ENCODE measurements around the gene TFAP2E. TPM values are rescaled to one million over a fixed set of nuclear protein-coding genes. Genes with fewer than 3 reads are reported as not detected.

TFAP2E gene
- total RNA-seq (2022; extraction: Qiagen RNA extraction), result 0.31 to 0.83 TPM (median 0.58 TPM) in 5 replicates

DNA sequence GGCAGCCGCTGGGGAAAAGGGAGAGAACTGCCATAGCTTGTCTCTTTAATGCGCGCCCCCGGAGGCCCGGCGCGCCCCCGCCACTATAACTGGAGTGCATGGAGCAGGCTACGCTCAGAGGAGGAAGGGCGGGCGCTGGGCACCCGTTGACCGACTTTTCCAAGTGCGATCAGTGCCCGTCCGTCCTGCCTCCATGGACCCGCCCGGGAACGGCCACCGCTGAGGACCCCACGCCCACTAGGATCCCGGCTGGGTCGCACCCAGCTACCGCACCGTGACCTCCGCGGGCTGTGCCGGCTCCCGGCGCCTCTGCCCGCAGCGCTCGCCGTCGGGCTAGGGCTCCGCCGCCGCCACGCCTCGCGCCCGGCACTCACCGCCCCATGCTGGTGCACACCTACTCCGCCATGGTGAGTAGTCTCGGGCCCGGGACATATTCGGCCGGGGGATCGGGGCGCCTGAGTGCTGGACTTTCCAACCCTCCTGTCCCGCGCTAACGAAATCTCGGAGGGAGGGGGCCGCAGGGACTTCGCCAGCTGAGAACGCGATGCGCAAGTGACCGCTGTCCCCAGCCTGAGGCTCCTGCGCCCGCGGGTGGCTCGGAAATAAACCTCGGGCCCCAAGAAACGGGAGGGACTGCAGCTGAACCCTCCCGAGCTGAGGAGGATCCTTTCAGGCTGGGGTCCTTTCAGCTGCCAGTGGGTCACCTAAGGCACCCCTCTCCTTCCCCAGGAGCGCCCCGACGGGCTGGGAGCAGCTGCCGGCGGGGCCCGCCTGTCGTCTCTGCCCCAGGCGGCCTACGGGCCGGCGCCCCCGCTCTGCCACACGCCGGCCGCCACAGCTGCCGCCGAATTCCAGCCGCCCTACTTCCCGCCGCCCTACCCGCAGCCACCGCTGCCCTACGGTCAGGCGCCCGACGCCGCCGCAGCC lies at the start of gene TFAP2E:
Gene TFAP2E, plus strand, starts transcription at position 117 of the 927 bp plus-strand sequence. Its CDS starts 264 bp downstream, at position 381.

GRCh38 chr1:35557118-35557610 lies 15.9 kb upstream of the TFAP2E start, which contains the start of gene KIAA0319L:
Gene KIAA0319L (minus strand): TSS chr1:35557403. CDS start chr1:35554491, 2,912 bp downstream.

DNA sequence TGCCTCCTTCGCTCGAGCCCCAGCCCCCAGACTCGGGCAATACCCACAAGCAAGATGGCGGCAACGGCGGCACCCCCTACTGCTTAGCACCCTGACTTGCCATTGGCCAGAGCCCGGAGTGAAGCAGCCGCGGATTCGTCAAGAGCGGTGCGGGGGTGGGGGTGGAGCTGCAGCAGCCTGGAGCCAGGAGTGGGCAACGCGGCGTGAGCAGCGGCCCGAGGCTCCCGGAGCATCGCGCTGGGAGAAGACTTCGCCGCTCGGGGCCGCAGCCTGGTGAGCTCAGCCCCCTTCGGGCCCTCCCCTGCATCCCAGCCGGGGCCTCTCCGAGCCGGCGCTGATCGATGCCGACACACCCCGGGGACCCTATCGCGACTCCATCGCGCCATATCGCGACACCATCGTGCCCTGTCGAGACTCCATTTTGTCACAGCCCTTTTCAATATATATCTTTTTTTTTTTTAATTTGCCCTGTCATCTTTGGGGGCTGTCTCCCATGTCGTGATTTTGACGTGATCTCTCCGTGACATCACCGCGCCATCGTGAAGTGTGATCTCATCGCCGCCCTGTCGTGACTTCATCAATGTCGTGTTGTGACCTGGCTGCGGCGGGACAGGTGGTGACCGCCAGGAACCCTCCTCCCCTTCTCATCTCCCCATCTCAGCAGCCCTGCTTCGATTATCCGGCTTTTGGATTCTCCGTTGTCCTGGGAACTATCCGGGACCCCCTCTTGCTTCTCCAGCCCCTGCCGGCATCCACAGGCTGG lies 15.3 kb upstream of the TFAP2E start, which contains the start of gene NCDN:
Gene NCDN, plus strand, starts transcription at position 189 of the 763 bp plus-strand sequence. Its CDS starts 392 bp downstream, at position 581.

DNA sequence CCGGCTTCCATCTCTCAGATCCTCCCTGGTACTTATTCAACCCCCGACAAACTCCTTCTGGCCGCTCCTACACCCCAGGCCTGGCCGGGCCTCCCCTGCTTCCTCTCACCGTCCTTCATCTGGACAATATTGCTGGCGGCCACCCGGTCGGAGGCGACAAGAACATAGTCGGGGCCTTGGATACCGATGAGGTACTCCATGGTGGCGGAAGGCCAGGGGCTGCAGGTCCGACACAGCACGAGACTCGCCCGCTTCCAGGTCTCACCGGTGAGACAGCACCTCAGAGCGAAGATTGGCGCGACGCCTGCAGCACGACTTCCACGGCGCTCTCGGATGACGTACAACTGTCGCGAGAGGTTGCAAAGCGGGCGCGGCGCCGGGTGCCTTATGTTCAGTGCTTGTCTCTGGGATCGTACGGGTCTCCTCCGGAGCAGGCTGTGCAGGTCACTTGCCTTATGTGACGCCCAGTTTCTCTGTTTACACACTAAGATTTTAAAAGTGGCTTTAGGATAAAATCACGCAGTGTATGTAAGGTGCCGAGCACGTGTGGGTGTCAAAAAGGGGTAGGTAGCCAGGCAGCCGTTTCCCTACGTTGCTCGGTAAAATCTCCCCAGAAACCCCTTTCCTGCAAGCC lies 68.2 kb downstream of the TFAP2E start, which contains the start of gene PSMB2:
Gene PSMB2, minus strand, starts transcription at position 294 of the 634 bp plus-strand sequence. Its CDS starts 94 bp downstream, at position 200.

Other genes starting within 250 kb of the TFAP2E start
- gene KIAA0319L, start 15.9 kb upstream of the TFAP2E start, total RNA-seq (2022; extraction: Qiagen RNA extraction), result 13.7 to 15.8 TPM (median 14.2 TPM) in 5 replicates
- gene NCDN, start 15.5 kb upstream of the TFAP2E start, total RNA-seq (2022; extraction: Qiagen RNA extraction), result 12.1 to 18.1 TPM (median 16.3 TPM) in 5 replicates
- 85.7 to 104 TPM (median 102 TPM) in 5 replicates for gene PSMB2, start 68.2 kb downstream of the TFAP2E start, total RNA-seq (2022; extraction: Qiagen RNA extraction)
- gene C1orf216, start 145.6 kb downstream of the TFAP2E start, total RNA-seq (2022; extraction: Qiagen RNA extraction), result 12.9 to 14.8 TPM (median 14.2 TPM) in 5 replicates
- 9.1 to 12.8 TPM (median 9.9 TPM) in 5 replicates for gene CLSPN, start 196.7 kb downstream of the TFAP2E start, total RNA-seq (2022; extraction: Qiagen RNA extraction)
- gene AGO4, start 234.7 kb downstream of the TFAP2E start, total RNA-seq (2022; extraction: Qiagen RNA extraction), result 3.0 to 5.4 TPM (median 4.8 TPM) in 5 replicates